22Rv1 (cell line): Measurements from ENCODE around the gene PDLIM5.

Experiments used
- CTCF ChIP-seq: fragments of 450-650 bp; IDR thresholded peaks from 2 replicates; pipeline ENCODE4 v1.5.1; 2017; ENCODE audit warnings: mild to moderate bottlenecking
- ZFX ChIP-seq: fragments of 450-650 bp; IDR thresholded peaks from 2 replicates; pipeline ENCODE4 v1.6.1; 2017; ENCODE audit warnings: antibody characterized with exemption, borderline replicate concordance

GRCh38 chr4:94452476-94453371, 982 bp downstream of the PDLIM5 start:
- 0 out of 2 replicates have a peak, but pooled peaks have one; percentile 1 for TF ChIP-seq CTCF
- no peak for TF ChIP-seq ZFX
